ENCODE results near the gene MTCL1. TPM values are rescaled to one million over a fixed set of nuclear protein-coding genes. Genes with fewer than 3 reads are reported as not detected.

Gene MTCL1
- total and polyA plus RNA-seq, 4 donors: 1.3 to 12.4 (median 3.7) TPM

- no peak overlapping the region for H3K4me3 ChIP-seq
- no peak for ATAC-seq (ENCODE audit: insufficient read depth, low FRiP score)
- TF ChIP-seq, protein P1, sequence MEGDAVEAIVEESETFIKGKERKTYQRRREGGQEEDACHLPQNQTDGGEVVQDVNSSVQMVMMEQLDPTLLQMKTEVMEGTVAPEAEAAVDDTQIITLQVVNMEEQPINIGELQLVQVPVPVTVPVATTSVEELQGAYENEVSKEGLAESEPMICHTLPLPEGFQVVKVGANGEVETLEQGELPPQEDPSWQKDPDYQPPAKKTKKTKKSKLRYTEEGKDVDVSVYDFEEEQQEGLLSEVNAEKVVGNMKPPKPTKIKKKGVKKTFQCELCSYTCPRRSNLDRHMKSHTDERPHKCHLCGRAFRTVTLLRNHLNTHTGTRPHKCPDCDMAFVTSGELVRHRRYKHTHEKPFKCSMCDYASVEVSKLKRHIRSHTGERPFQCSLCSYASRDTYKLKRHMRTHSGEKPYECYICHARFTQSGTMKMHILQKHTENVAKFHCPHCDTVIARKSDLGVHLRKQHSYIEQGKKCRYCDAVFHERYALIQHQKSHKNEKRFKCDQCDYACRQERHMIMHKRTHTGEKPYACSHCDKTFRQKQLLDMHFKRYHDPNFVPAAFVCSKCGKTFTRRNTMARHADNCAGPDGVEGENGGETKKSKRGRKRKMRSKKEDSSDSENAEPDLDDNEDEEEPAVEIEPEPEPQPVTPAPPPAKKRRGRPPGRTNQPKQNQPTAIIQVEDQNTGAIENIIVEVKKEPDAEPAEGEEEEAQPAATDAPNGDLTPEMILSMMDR (IDR thresholded peaks at IDR 0.05; ENCODE audit: control extremely low read depth, extremely low read depth): no peak
- no peaks in the 10 kb centered on the region for H3K36me3 ChIP-seq (ENCODE audit: control insufficient read depth in 4 of 4, insufficient read depth in 4 of 4, low read length in 4 of 4)
- 85 to 90% methylated on average over 6 of the region's 6 CpGs for WGBS, 2 donors
- H3K27ac ChIP-seq (ENCODE audit: low read depth in 1 of 2, low read length in 1 of 2): no peak overlapping the region
- peaks cover 0 to 2% (median 0%) of the 10 kb centered on the region in 5 donors for H3K4me1 ChIP-seq (ENCODE audit: control insufficient read depth in 5 of 5, insufficient read depth in 5 of 5, low read length in 5 of 5)
- H3K9ac ChIP-seq (ENCODE audit: insufficient read depth in 1 of 2, low read length in 2 of 2): no peak overlapping the region
- no peak for DNase-seq
- H3K27me3 ChIP-seq (ENCODE audit: control insufficient read depth in 3 of 3, insufficient read depth in 3 of 3, low read length in 2 of 3): no peaks in the 10 kb centered on the region
- H3K9me3 ChIP-seq (ENCODE audit: control insufficient read depth in 4 of 4, insufficient read depth in 3 of 4, low read length in 3 of 4): no peaks in the 10 kb centered on the region
These were observed 118.2 kb downstream of the MTCL1 start for GRCh38 chr18:8823530-8823929.

GRCh38 chr18:8824846-8825245 lies 119.5 kb downstream of the MTCL1 start:
- no peak overlapping the region for H3K9ac ChIP-seq (ENCODE audit: insufficient read depth in 1 of 2, low read length in 2 of 2)
- peaks cover 0 to 2% (median 0%) of the 10 kb centered on the region in 5 donors for H3K4me1 ChIP-seq (ENCODE audit: control insufficient read depth in 5 of 5, insufficient read depth in 5 of 5, low read length in 5 of 5)
- no peak overlapping the region for H3K27ac ChIP-seq (ENCODE audit: low read depth in 1 of 2, low read length in 1 of 2)
- H3K27me3 ChIP-seq (ENCODE audit: control insufficient read depth in 3 of 3, insufficient read depth in 3 of 3, low read length in 2 of 3): no peaks in the 10 kb centered on the region
- TF ChIP-seq, protein P1 (IDR thresholded peaks at IDR 0.05; ENCODE audit: control extremely low read depth, extremely low read depth): no peak
- WGBS, 2 donors: 97% methylated on average over 20 of the region's 20 CpGs
- H3K9me3 ChIP-seq (ENCODE audit: control insufficient read depth in 4 of 4, insufficient read depth in 3 of 4, low read length in 3 of 4): no peaks in the 10 kb centered on the region
- H3K4me3 ChIP-seq: no peak overlapping the region
- no peak for ATAC-seq (ENCODE audit: insufficient read depth, low FRiP score)
- no peak for DNase-seq
- H3K36me3 ChIP-seq (ENCODE audit: control insufficient read depth in 4 of 4, insufficient read depth in 4 of 4, low read length in 4 of 4): no peaks in the 10 kb centered on the region

DNA sequence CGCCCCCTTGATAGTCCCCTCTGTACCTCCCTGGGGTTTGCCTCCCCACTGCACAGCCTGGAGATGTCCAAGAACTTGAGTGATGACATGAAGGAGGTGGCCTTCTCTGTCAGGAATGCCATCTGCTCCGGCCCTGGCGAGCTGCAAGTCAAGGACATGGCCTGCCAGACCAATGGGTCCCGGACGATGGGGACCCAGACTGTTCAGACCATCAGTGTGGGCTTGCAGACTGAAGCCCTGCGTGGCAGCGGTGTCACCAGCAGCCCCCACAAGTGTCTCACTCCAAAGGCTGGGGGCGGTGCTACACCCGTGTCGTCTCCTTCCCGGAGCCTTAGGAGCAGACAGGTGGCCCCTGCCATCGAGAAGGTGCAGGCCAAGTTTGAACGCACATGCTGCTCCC lies 119.9 kb downstream of the MTCL1 start:
- TF ChIP-seq, protein P1 (IDR thresholded peaks at IDR 0.05; ENCODE audit: control extremely low read depth, extremely low read depth): no peak
- no peak for ATAC-seq (ENCODE audit: insufficient read depth, low FRiP score)
- H3K27ac ChIP-seq (ENCODE audit: low read depth in 1 of 2, low read length in 1 of 2): no peak overlapping the region

DNA sequence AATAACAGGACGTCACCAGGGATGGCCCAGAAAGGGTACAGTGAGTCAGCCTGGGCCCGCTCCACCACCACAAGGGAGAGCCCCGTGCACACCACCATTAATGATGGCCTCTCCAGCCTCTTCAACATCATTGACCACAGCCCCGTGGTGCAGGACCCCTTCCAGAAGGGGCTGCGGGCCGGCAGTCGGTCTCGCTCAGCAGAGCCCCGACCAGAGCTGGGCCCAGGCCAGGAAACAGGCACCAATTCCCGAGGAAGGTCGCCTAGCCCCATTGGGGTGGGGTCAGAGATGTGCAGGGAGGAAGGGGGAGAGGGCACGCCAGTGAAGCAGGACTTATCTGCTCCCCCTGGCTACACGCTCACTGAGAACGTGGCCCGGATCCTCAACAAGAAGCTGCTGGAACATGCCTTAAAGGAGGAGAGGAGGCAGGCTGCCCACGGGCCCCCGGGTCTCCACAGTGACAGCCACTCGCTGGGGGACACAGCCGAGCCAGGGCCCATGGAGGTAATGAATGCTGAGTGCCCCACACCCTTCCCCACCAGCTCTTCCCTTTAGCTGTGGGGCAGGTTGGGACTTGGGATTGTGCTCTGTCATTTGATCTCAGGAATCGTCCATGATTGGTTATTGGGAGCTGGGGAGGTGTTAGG lies 120.5 kb downstream of the MTCL1 start:
- Histone ChIP-seq H3K4me1 (ENCODE audit: control insufficient read depth in 5 of 5, insufficient read depth in 5 of 5, low read length in 5 of 5) (peaks cover 0 to 2% (median 0%) of the 10 kb centered on the region in 5 donors), H3K9ac (ENCODE audit: insufficient read depth in 1 of 2, low read length in 2 of 2) (no peak overlapping the region), H3K36me3 (ENCODE audit: control insufficient read depth in 4 of 4, insufficient read depth in 4 of 4, low read length in 4 of 4) (no peaks in the 10 kb centered on the region), H3K4me3 (no peak overlapping the region), H3K27ac (ENCODE audit: low read depth in 1 of 2, low read length in 1 of 2) (no peak overlapping the region), H3K9me3 (ENCODE audit: control insufficient read depth in 4 of 4, insufficient read depth in 3 of 4, low read length in 3 of 4) (no peaks in the 10 kb centered on the region), H3K27me3 (ENCODE audit: control insufficient read depth in 3 of 3, insufficient read depth in 3 of 3, low read length in 2 of 3) (no peaks in the 10 kb centered on the region)
- TF ChIP-seq, protein P1 (IDR thresholded peaks at IDR 0.05; ENCODE audit: control extremely low read depth, extremely low read depth): no peak
- DNase-seq (no peak), ATAC-seq (ENCODE audit: insufficient read depth, low FRiP score) (no peak)
- WGBS, 2 donors: 88 to 90% methylated on average over 16 to 20 of the region's 20 CpGs

More for the DNA sequence above, 119.9 kb downstream of the MTCL1 start:
- H3K4me3 ChIP-seq: no peak overlapping the region
- H3K27me3 ChIP-seq (ENCODE audit: control insufficient read depth in 3 of 3, insufficient read depth in 3 of 3, low read length in 2 of 3): no peaks in the 10 kb centered on the region
- no peaks in the 10 kb centered on the region for H3K9me3 ChIP-seq (ENCODE audit: control insufficient read depth in 4 of 4, insufficient read depth in 3 of 4, low read length in 3 of 4)
- WGBS, 2 donors: 96% methylated on average over 13 of the region's 13 CpGs
- H3K9ac ChIP-seq (ENCODE audit: insufficient read depth in 1 of 2, low read length in 2 of 2): no peak overlapping the region
- peaks cover 0 to 2% (median 0%) of the 10 kb centered on the region in 5 donors for H3K4me1 ChIP-seq (ENCODE audit: control insufficient read depth in 5 of 5, insufficient read depth in 5 of 5, low read length in 5 of 5)
- DNase-seq: no peak
- H3K36me3 ChIP-seq (ENCODE audit: control insufficient read depth in 4 of 4, insufficient read depth in 4 of 4, low read length in 4 of 4): no peaks in the 10 kb centered on the region

Data from lung (tissue), 12 donors.